ENCODE measurements around the gene ERGIC1. TPM values are rescaled to one million over a fixed set of nuclear protein-coding genes. Genes with fewer than 3 reads are reported as not detected.

Gene ERGIC1
- total RNA-seq, 1 donor from 2014 or later, result 87.3 TPM

- intact Hi-C loops (cut with DNase I), result no loop called here
- ATAC-seq, result peak; percentile 78
Observed at GRCh38 chr5:172902497-172903472, 68.7 kb downstream of the ERGIC1 start.

GRCh38 chr5:172903790-172904189, 69.7 kb downstream of the ERGIC1 start:
- intact Hi-C loops (cut with DNase I), result no loop called here
- DNase-seq (ENCODE audit: low spot score) (no peak), ATAC-seq (peak; percentile 18)

More at GRCh38 chr5:172902497-172903472, 68.7 kb downstream of the ERGIC1 start:
- DNase-seq (ENCODE audit: low spot score), result peak; percentile 86

- intact Hi-C loops (cut with DNase I), result no loop called here
Observed at GRCh38 chr5:172904312-172904642, 70.2 kb downstream of the ERGIC1 start.

GRCh38 chr5:172904643-172905345, 70.7 kb downstream of the ERGIC1 start:
- intact Hi-C loops (cut with DNase I), result no loop called here
- DNase-seq (ENCODE audit: low spot score) (peak; percentile 72), ATAC-seq (peak; percentile 67)

More at GRCh38 chr5:172904312-172904642, 70.2 kb downstream of the ERGIC1 start:
- DNase-seq (ENCODE audit: low spot score) (no peak), ATAC-seq (no peak)

GRCh38 chr5:172905346-172906140, 71.5 kb downstream of the ERGIC1 start:
- DNase-seq (ENCODE audit: low spot score) (no peak), ATAC-seq (no peak)
- intact Hi-C loops (cut with DNase I), result no loop called here

GRCh38 chr5:172906436-172906835, 72.4 kb downstream of the ERGIC1 start:
- no peak for DNase-seq (ENCODE audit: low spot score)
- no peak for ATAC-seq
- intact Hi-C loops (cut with DNase I), result no loop called here

GRCh38 chr5:172906888-172907287, 72.8 kb downstream of the ERGIC1 start:
- no peak for DNase-seq (ENCODE audit: low spot score)
- intact Hi-C loops (cut with DNase I), result no loop called here
- no peak for ATAC-seq

- intact Hi-C loops (cut with DNase I), result no loop called here
- ATAC-seq, result no peak
- DNase-seq (ENCODE audit: low spot score), result no peak
Observed at GRCh38 chr5:172907657-172908056, 73.6 kb downstream of the ERGIC1 start.

- no peak for ATAC-seq
- intact Hi-C loops (cut with DNase I), result no loop called here
- DNase-seq (ENCODE audit: low spot score), result peak; percentile 48
Observed at GRCh38 chr5:172908662-172909061, 74.6 kb downstream of the ERGIC1 start.

- intact Hi-C loops (cut with DNase I), result no loop called here
- peak; percentile 46 for ATAC-seq
- peak; percentile 59 for DNase-seq (ENCODE audit: low spot score)
Observed at GRCh38 chr5:172909931-172910502, 76.0 kb downstream of the ERGIC1 start.

GRCh38 chr5:172910828-172911627, 77.0 kb downstream of the ERGIC1 start:
- DNase-seq (ENCODE audit: low spot score) (peak; percentile 73), ATAC-seq (peak; percentile 69)
- intact Hi-C loops (cut with DNase I), result no loop called here

GRCh38 chr5:172911628-172911880, 77.5 kb downstream of the ERGIC1 start:
- intact Hi-C loops (cut with DNase I), result no loop called here
- ATAC-seq, result no peak

GRCh38 chr5:172911976-172912375, 77.9 kb downstream of the ERGIC1 start:
- intact Hi-C loops (cut with DNase I), result no loop called here
- DNase-seq (ENCODE audit: low spot score), result no peak
- no peak for ATAC-seq

More at GRCh38 chr5:172911628-172911880, 77.5 kb downstream of the ERGIC1 start:
- DNase-seq (ENCODE audit: low spot score), result no peak

- DNase-seq (ENCODE audit: low spot score) (no peak), ATAC-seq (no peak)
- intact Hi-C loops (cut with DNase I), result no loop called here
Observed at GRCh38 chr5:172913117-172913850, 79.2 kb downstream of the ERGIC1 start.

GRCh38 chr5:172915514-172915913, 81.5 kb downstream of the ERGIC1 start:
- ATAC-seq (no peak), DNase-seq (ENCODE audit: low spot score) (no peak)

GRCh38 chr5:172918421-172919371, 84.6 kb downstream of the ERGIC1 start:
- intact Hi-C loops (cut with DNase I), result no loop called here
- no peak for DNase-seq (ENCODE audit: low spot score)
- ATAC-seq, result peak; percentile 54

More at GRCh38 chr5:172915514-172915913, 81.5 kb downstream of the ERGIC1 start:
- intact Hi-C loops (cut with DNase I), result no loop called here
